GM12874 (cell line): Measurements from ENCODE around the gene CFAP54.

Source experiments
- TF ChIP-seq, protein P1 (sequence below): IDR thresholded peaks from 2 replicates; pipeline ENCODE4 v1.5.1; 2011; ENCODE audit warnings: low read depth, mild to moderate bottlenecking, control low read depth, low read length, moderate library complexity; ENCODE audit not compliant: insufficient read depth

CFAP54 gene

DNA sequence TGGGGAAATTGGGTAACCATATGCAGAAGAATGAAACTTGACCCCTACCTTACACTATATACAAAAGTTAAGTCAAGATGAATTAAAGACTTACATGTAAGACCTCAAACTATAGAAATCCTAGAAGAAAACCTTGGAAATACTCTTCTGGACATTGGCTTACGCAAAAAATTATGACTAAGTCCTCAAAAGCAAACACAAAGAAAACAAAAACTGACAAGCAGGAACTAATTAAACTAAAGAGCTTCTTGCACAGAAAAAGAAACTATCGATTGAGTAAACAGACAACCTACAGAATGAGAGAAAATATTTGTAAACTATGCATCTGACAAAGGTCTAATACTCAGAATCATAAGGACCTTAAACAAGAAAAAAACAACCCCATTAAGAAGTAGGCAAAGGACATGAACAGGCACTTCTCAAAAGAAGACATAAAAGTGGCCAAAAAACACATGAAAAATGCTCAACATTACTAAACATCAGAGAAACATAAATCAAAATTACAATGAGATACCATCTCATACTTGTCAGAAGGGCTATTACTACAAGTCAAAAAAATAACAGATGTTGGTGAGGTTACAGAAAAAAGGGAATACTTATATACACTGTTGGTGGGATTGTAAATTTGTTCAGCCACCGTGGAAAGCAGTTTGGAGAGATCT lies 37.0 kb upstream of the CFAP54 start:
- TF ChIP-seq, protein P1, sequence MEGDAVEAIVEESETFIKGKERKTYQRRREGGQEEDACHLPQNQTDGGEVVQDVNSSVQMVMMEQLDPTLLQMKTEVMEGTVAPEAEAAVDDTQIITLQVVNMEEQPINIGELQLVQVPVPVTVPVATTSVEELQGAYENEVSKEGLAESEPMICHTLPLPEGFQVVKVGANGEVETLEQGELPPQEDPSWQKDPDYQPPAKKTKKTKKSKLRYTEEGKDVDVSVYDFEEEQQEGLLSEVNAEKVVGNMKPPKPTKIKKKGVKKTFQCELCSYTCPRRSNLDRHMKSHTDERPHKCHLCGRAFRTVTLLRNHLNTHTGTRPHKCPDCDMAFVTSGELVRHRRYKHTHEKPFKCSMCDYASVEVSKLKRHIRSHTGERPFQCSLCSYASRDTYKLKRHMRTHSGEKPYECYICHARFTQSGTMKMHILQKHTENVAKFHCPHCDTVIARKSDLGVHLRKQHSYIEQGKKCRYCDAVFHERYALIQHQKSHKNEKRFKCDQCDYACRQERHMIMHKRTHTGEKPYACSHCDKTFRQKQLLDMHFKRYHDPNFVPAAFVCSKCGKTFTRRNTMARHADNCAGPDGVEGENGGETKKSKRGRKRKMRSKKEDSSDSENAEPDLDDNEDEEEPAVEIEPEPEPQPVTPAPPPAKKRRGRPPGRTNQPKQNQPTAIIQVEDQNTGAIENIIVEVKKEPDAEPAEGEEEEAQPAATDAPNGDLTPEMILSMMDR: no peak

DNA sequence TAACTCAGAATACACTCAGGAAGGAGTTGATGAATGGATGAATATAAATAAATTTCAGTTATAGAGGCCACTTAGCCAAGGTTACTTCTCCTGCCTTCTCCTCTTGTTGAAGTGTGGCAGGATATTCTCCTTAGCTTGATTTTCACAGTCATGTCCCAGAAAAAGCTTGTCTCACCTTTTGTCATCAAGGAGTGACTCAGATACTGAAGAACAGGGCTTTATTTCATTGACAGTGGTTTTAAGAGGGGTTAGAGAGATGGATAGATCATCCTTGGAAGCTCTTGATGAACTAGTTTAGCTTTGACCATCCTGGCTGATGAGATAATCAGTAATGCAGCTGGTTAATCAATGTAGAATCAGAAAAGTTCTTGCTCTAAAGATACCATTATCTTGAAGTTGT lies 35.0 kb upstream of the CFAP54 start:
- TF ChIP-seq, protein P1: no peak

DNA sequence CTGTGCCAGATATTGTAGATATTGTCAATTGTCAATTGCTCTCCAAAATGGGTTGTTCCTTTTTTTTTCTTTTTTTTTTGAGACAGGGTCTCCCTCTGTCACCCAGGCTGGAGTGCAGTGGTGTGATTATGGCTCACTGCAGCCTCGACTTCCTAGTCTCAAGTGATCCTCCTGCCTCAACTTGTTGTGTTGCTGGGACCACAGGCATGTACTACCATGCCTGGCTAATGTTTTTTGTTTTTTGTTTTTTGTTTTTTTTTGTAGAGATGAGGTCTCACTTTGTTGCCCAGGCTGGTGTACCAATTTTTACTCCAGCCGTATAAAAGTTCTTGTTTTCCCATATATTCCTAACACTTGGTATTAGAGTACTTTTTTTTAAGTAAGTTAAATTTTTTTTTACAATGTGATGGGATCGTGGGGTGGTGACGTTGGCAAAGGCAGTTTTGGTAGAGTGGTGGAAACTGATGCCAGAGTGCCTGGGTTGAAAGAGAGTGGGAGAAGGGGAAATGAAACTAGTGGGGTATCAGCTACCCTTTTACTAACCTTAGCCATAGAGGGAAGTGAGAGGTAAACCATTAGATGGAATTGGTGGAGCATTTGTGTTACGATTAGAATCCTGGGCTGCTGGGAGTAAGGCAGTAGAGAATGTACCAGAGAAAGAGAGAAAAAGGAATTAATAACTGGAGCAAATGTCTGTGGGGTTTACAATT lies 33.0 kb upstream of the CFAP54 start:
- TF ChIP-seq, protein P1: no peak

DNA sequence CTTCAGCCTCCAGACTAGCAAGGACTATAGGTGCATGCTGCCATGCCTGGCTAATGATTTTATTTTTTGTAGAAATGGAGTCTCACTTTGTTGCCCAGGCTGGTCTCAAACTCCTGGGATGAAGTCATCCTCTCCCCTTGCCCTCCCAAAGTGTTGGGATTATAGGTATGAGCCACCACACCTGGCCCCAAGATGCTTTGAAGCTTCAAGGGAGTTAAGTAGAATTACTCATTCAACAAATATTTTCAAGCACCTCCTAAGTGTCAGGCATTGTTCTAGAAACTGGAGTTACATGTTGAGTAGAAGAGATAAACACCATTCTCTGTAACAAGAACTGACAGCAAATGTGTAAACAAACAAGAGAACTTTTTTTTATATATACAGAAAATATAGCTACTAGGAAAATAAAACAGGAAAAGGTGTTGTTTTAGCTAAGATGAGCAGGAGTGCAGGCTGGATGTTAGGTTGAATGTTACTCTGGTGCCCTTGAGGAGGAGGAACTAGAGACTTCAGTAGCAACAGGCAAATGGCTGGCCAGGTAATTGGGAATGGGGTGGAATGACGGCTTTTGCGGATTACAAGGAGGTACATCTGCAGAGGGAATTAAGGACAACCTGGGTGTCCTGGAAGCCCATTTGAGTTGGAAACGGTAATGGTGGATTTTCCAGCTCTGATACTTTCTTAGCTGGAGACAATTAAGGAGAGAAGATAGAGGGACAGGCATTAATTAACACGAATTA lies 32.0 kb upstream of the CFAP54 start:
- TF ChIP-seq, protein P1: no peak

DNA sequence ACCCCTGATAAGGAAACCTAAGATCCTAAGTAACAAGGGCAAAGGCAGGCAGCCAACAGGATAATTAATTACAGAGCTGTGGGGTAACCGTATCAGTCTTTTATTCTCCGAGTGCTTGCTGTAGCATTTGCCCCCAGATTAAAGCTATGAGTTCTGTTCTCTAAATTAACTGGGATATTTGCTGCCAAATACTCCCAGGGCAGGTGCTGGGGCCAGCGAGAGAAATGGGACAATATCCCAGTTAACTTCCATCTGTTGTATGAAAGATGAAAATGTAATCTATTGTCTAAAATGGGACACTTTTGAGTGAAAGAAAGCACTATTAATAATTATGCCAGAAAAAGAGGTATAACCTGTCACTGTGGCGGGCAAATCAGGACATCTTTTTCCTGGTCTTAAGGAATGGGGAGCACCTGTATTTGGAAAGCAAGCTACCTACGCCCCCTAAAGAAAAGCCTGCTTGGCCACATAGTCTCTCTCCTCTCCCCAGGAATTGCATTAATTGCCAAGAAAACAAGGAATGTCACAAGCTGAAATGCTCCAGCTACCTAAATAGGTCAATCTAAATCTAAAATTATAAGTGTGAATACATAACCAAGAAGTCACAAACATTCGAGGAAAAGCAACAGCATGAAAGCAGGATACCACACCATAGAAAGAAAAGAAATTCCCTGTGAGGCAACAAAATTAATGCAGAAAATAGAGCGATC lies 26.7 kb upstream of the CFAP54 start:
- TF ChIP-seq, protein P1: no peak

DNA sequence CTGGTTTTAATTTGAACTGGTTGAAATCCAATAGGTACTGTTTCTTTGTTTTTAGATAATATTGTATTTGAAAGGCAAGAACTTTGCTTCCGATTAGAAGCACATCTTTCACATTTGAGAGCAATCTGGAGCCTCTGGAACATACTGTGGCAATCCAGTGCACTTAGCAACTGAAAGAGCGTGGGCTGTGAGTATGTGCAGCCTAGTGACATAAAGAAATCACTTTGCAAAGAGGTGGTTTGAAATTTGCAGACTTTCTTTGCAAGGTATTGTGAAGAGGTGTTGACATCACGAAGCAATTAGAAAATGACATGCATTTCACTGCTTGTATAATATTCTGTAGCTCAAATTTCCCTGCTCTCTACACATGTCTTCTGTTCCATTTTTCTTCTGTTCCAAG lies 23.5 kb upstream of the CFAP54 start:
- TF ChIP-seq, protein P1: no peak
